ENCODE data around the gene USP34. TPM values are rescaled to one million over a fixed set of nuclear protein-coding genes. Genes with fewer than 3 reads are reported as not detected.
A peak's percentile ranks its signal among the peaks of the same experiment; 100 is the strongest.

The USP34 gene
- total and polyA plus RNA-seq, 8 donors, result 86.5 to 191 (median 158) TPM

- intact Hi-C loops (cut with DNase I), result no loop called here
- ATAC-seq, result no peak
- no peak for TF ChIP-seq CTCF (IDR thresholded peaks at IDR 0.05)
- no peaks in the 10 kb centered on the region for H3K27me3 ChIP-seq
- peak in 2 of 4 donors; percentile 61 to 64 for DNase-seq
- peaks cover 0 to 72% of the 10 kb centered on the region in 2 donors for H3K36me3 ChIP-seq
- peaks cover 0 to 4% of the 10 kb centered on the region in 2 donors for H3K4me1 ChIP-seq
- H3K27ac ChIP-seq, result no peak overlapping the region
- H3K9me3 ChIP-seq, result no peaks in the 10 kb centered on the region
- no peak overlapping the region for H3K4me3 ChIP-seq
These were observed 90.6 kb downstream of the USP34 start for GRCh38 chr2:61380056-61380881.

GRCh38 chr2:61379521-61379920 is 91.4 kb downstream of the USP34 start:
- H3K36me3 ChIP-seq, result peaks cover 0 to 76% of the 10 kb centered on the region in 2 donors
- peak in 2 of 4 donors; percentile 83 to 87 for DNase-seq

GRCh38 chr2:61378281-61378680 is 92.6 kb downstream of the USP34 start:
- peaks cover 0 to 79% of the 10 kb centered on the region in 2 donors for H3K36me3 ChIP-seq
- ATAC-seq, result no peak
- H3K4me3 ChIP-seq, result no peak overlapping the region
- peaks cover 0 to 4% of the 10 kb centered on the region in 2 donors for H3K4me1 ChIP-seq
- no peaks in the 10 kb centered on the region for H3K9me3 ChIP-seq
- intact Hi-C loops (cut with DNase I), result no loop called here
- H3K27me3 ChIP-seq, result no peaks in the 10 kb centered on the region
- no peak for TF ChIP-seq CTCF (IDR thresholded peaks at IDR 0.05)
- DNase-seq, result no peak
- no peak overlapping the region for H3K27ac ChIP-seq

More at GRCh38 chr2:61379521-61379920, 91.4 kb downstream of the USP34 start:
- no peak for TF ChIP-seq CTCF (IDR thresholded peaks at IDR 0.05)
- no peaks in the 10 kb centered on the region for H3K9me3 ChIP-seq
- H3K4me3 ChIP-seq, result no peak overlapping the region
- no peaks in the 10 kb centered on the region for H3K27me3 ChIP-seq
- intact Hi-C loops (cut with DNase I), result no loop called here
- no peak overlapping the region for H3K27ac ChIP-seq
- no peak for ATAC-seq
- H3K4me1 ChIP-seq, result peaks cover 0 to 4% of the 10 kb centered on the region in 2 donors

GRCh38 chr2:61377046-61377445 is 93.8 kb downstream of the USP34 start:
- Histone ChIP-seq H3K27ac (no peak overlapping the region), H3K36me3 (peaks cover 0 to 69% of the 10 kb centered on the region in 2 donors), H3K27me3 (no peaks in the 10 kb centered on the region), H3K4me3 (no peak overlapping the region), H3K9me3 (no peaks in the 10 kb centered on the region), H3K4me1 (peaks cover 0 to 4% of the 10 kb centered on the region in 2 donors)
- no peak for TF ChIP-seq CTCF (IDR thresholded peaks at IDR 0.05)
- no peak for DNase-seq
- intact Hi-C loops (cut with DNase I), result no loop called here
- no peak for ATAC-seq

GRCh38 chr2:61376211-61376610 is 94.7 kb downstream of the USP34 start:
- Histone ChIP-seq H3K4me1 (peaks cover 0 to 4% of the 10 kb centered on the region in 2 donors), H3K27ac (no peak overlapping the region), H3K4me3 (no peak overlapping the region), H3K36me3 (peaks cover 0 to 61% of the 10 kb centered on the region in 2 donors), H3K27me3 (no peaks in the 10 kb centered on the region), H3K9me3 (no peaks in the 10 kb centered on the region)
- TF ChIP-seq CTCF (IDR thresholded peaks at IDR 0.05), result no peak
- intact Hi-C loops (cut with DNase I), result no loop called here
- ATAC-seq (no peak), DNase-seq (no peak)

Measured in left lung (tissue), 10 donors.